NCI-H1048 (cell line): ENCODE measurements around the gene PAQR5.
A peak's percentile ranks its signal among the peaks of the same experiment; 100 is the strongest.
"Not testable (repeated sequence)": the region's sequence is repeated elsewhere in the genome, so short reads cannot be mapped to it uniquely, and the experiment has no call there.

ENCODE experiments used
- DNase-seq: peaks from one replicate; lab custom pipeline; 2025; lab: John Stamatoyannopoulos, UW

Gene PAQR5

DNA sequence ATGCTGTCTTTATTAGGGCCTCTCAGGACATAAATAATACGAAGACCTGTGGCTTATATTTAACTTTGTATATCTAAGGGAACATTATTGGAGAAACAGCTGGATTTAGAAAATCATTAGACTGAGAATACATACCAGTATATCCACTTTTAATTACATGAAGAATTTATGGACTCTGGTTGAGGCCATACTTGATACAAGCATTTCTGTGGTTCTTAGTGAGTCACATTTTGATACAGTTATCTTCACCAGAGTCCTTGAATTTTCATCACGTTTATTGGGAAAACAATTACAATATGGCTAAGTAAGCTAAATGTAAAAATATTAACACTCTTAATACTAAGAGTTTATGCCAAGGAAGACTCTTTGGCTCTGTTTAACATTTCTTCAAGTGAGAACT, 125.3 kb downstream of the PAQR5 start:
- DNase-seq: no peak

- no peak for DNase-seq
Observed at GRCh38 chr15:69424748-69425413, 126.2 kb downstream of the PAQR5 start.

- no peak for DNase-seq
Observed at GRCh38 chr15:69433831-69434230, 135.1 kb downstream of the PAQR5 start.

DNA sequence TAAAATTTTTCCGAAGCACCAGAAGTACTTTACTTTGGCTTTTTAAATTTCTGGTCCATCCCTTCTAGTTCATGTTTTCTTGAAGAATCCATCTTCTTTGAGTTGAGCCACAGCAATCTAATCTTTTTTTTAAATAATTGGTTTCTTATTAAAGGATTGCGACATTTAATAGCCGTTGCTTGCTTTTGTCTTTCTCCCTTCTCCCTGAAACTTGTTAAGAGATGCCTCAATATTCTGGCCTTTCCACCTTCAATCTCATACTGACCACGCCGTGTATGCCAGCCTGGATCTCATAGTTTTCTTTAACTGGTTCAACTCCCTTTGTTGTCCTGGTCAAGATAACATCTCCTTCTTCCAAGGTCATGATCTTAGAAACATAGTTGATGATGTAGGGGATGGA, 135.5 kb downstream of the PAQR5 start:
- DNase-seq: no peak

- no peak for DNase-seq
Observed at GRCh38 chr15:69434679-69435078, 136.0 kb downstream of the PAQR5 start.

GRCh38 chr15:69435985-69436384, 137.3 kb downstream of the PAQR5 start:
- DNase-seq: no peak

- DNase-seq: no peak
Observed at GRCh38 chr15:69436951-69437350, 138.2 kb downstream of the PAQR5 start.

DNA sequence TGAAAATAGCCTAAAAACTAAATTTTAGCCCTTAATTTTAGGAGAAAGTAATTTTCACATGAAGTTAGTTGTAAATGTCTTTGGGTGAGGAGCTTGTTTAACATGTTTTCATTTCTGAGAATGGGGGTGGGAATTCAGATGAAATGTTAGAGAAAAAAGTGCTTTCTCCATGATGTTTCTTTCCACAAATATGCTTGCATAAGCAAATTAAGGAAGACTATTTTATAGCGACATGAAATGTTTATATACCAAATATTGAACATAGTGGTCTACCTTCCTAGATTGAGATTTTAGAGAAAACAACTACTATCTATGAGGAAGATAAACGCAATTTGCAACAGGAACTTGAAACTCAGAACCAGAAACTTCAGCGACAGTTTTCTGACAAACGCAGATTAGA, 140.9 kb downstream of the PAQR5 start:
- DNase-seq: no peak

GRCh38 chr15:69443032-69443611, 144.4 kb downstream of the PAQR5 start:
- no peak for DNase-seq

DNA sequence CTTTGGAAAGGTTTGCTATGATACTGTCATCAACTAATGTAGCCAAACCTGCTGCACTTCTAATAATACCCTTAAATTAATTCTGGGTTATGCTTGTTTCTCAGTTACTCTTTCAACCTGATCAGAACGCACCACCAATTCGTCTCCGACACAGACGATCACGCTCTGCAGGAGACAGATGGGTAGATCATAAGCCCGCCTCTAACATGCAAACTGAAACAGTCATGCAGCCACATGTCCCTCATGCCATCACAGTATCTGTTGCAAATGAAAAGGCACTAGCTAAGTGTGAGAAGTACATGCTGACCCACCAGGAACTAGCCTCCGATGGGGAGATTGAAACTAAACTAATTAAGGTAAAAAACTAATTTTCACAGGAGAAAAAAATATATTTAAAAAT, 146.0 kb downstream of the PAQR5 start:
- no peak for DNase-seq

DNA sequence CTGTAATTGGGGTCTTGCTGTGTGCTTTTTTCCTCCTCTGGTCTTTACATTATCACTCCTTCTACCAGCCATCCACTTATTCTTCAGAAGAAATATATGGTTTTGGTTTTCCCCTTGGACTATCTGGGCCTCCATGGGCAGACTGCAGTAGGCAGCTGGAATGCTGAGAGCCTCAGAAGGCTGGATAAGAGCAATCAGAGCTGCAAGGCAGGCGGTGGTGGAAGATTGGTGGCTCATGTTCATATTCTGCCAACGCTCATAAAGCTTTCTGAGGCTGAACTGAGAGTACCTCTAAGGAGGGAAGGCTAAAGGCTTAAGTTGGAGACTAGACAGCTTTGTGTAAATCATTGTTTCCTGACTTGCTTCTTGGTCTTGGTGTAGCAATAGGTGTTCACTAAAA, 148.2 kb downstream of the PAQR5 start:
- no peak for DNase-seq

DNA sequence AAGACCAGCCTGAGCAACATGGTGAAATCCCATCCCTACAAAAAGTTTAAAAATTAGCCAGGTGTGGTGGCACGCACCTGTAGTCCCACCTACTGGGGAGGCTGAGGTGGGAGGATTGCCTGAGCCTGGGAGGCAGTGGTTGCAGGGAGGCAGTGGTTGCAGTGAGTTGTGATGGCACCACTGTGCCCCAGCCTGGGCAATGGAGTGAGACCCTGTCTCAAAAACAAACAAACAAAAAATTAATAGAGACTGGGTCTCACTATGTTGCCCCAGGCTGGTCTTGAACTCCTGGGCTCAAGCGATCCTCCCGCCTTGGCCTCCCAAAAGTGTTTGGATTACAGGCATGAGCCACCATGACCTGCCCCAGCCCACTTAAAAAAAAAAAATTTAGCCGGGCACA, 151.5 kb downstream of the PAQR5 start:
- not testable (repeated sequence) for DNase-seq

GRCh38 chr15:69450968-69451695, 152.4 kb downstream of the PAQR5 start:
- DNase-seq: no peak

- DNase-seq: no peak
Observed at GRCh38 chr15:69451951-69452691, 153.4 kb downstream of the PAQR5 start.

DNA sequence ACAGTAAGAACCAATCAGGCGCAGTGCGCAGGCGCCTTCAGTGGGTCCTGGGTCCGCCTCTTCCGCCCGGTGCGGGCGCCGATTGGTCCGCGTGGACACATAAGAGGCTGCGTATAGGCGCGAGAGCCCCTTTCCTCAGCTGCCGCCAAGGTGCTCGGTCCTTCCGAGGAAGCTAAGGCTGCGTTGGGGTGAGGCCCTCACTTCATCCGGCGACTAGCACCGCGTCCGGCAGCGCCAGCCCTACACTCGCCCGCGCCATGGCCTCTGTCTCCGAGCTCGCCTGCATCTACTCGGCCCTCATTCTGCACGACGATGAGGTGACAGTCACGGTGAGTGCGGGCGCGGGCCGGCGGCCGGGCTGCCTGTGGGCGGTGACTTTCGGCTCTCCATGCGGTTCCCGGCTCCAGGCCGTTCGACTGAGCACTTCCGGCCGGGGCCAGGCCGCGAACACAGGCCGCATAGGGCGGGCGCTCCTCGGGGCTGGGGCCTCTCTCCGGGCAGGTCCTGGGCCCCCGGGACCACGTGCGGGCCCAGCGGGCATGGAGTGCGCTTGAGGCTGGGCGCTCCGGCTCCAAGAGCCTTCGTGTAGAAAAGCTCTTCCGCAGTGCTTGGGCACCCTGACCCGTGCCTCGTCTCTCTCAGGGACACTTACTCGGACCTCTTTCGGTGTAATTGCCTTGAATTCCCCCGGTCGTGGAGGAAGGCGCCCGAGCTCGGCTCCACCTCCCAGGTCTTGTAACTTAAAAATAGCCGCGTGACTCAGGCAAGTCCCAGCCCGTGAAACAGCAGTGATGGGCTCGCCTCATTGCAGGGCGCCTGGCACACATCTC, 154.2 kb downstream of the PAQR5 start, which contains the start of gene RPLP1:
Gene RPLP1 (plus strand): TSS at position 127 of the 830 bp plus-strand sequence. CDS start 131 bp downstream, at position 258.
- DNase-seq: peak; percentile 87

DNA sequence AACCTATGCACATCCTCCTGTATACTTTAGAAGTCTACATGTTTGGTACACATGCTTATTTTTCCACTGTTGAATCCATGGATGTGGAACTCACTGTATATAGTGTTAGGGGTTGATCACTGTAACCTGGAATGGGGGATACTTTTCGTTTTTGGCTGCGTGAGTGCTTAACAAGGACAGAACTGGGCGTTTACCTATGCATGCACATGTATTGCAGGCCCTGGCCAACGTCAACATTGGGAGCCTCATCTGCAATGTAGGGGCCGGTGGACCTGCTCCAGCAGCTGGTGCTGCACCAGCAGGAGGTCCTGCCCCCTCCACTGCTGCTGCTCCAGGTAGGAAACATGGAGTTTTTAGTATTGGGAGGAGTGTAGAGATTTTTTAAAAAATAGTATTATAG, 156.2 kb downstream of the PAQR5 start:
- no peak for DNase-seq

DNA sequence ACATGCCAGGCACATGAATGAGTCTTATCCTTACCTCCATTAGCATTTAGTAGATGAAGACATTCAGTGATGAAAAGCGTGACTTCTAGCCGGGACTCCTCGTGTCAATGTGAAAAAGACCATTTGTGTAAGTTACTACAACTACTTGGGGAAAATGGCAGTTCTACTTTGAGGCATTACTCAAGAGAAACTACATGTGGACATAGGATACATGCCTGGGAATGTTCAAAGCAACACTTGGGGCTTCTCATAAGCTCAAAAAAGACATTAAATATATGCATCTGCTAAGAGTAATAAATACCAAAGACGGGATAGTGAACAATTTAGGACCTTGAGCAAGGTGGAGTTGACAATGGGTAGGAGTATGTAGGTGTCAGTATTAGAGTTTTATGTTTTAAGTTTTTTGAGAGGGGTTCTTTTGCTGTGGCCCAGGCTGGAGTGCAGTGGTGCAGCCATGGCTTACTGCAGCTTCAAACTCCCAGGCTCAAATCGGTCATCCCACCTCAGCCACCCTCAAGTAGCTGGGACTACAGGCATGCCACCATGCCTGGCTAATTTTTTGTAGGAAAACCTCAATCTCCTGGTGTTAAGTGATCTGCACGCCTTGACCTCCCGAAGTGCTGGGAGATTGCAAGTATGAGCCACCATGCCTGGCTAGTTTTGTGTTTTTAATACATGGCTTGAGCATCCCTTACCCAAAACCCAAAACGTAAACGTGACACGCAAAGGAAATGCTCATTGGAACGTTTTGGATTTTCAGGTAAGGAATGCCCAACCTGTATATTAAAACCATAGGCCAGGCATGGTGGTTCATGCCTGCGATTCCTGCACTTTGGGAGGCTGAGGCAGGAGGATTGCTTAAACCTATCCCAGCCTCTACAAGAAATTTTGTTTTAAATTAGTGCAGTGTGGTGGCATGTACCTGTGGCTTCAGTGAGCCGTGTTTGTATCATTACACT, 157.8 kb downstream of the PAQR5 start:
- DNase-seq: no peak
